HPDE6-E6E7 (cell line): ENCODE data around the gene COX17.

ENCODE experiments used
- DNase-seq: peaks from one replicate; pipeline ENCODE4 v3.0.0; 2011; ENCODE audit warnings: missing footprints; ENCODE audit errors: extremely low spot score

Gene COX17

DNA sequence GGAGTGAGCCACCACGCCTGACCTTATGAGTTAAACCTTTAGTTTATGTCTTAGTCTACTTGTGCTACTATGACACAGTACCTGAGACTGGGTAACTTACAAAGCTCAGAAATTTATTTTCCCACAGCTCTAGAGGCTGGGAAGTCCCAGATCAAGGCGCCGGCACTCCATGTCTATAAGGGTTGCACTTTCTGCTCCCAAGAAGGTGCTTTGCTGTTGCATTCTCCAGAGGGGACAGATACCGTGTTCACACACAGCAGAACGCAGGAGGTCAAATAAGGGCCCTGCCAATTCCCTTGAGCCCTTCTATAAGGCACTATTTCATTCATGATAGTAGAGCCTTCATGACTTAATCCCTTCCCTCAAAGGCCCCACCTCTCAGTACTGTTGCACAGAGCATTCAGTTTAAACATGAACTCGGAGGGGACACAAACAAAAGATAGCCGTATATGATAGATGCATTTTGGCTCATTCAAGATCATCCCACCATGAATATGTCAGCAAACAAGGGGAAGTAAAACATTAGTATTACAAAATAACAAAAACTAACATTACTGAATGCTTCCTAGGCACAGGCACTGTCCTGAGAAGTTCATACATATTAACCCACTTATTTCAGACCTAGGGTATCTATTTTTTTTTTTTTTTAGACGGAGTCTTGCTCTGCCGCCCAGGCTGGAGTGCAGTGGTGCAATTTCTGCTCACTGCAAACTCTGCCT, 53.0 kb downstream of the COX17 start:
- DNase-seq = no peak

DNA sequence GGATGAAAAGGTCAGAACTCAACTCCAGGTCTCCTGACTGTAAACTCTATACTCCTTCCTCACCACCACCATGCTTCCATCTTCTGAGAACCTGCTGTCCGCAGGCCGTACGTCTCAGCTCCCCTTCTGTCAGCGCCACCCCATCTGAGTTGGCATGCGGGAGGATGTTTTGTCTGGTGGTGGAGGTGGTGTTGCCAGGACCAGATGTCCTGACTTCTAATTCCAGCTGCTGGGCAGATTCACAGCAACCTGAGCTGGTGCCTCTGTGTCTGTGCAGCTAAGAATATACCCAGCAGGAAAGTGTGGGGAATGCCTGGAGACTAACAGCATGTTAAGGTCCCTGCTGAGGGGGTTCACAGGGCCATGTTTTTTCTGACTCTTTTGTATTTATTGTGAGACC, 56.3 kb downstream of the COX17 start:
- DNase-seq = no peak
